ENCODE measurements around the gene RDH12. TPM values are rescaled to one million over a fixed set of nuclear protein-coding genes. Genes with fewer than 3 reads are reported as not detected.

The RDH12 gene
- total RNA-seq, 1 experiment from 2014 or later, result not detected

DNA sequence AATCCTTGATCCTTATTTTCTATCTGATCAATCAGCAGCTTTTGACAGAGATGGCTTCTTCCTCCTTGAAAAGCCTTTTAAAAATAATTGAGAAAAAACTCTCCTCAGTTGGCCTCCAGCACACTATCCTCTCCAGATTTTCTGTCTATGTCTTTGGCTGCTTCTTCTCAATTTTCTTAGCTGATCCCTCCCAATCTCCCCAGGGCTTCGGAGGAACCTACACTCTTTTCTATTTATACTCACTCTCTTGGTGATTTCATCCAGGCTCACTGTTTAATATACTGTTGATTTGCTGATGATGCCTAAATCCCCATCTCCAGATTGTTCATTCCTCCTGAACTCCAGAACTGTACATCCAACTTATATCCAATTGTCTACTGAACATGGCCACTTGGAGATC is 54.8 kb downstream of the RDH12 start:
- ChIA-PET POLR2A (ENCODE audit: low non-redundant PET) (no interaction called here), CTCF (no interaction called here)
- Histone ChIP-seq H3K9me3 (ENCODE audit: low read depth, low read length, poor library complexity, severe bottlenecking) (no peaks in the 10 kb centered on the region), H3K36me3 (ENCODE audit: insufficient read depth, low read length, poor library complexity, severe bottlenecking) (peaks cover 3% of the 10 kb centered on the region), H3K27ac (ENCODE audit: low read depth, low read length, poor library complexity, severe bottlenecking) (no peak overlapping the region), H3K27me3 (replicated peaks; ENCODE audit: insufficient read depth, low read depth, low read length, poor library complexity) (no peaks in the 10 kb centered on the region), H3K4me1 (ENCODE audit: insufficient read depth, low read length, poor library complexity, severe bottlenecking) (no peaks in the 10 kb centered on the region), H3K4me3 (ENCODE audit: low read depth, low read length, poor library complexity, severe bottlenecking) (no peak overlapping the region)
- intact Hi-C loops (cut with micrococcal nuclease; ENCODE audit: unreplicated experiment), result no loop called here
- no peak for DNase-seq (ENCODE audit: low spot score)
- TF ChIP-seq EZH2 (IDR thresholded peaks at IDR 0.05; ENCODE audit: borderline replicate concordance, low read depth, low read length, poor library complexity, severe bottlenecking), result no peak
- TF ChIP-seq, protein P1, sequence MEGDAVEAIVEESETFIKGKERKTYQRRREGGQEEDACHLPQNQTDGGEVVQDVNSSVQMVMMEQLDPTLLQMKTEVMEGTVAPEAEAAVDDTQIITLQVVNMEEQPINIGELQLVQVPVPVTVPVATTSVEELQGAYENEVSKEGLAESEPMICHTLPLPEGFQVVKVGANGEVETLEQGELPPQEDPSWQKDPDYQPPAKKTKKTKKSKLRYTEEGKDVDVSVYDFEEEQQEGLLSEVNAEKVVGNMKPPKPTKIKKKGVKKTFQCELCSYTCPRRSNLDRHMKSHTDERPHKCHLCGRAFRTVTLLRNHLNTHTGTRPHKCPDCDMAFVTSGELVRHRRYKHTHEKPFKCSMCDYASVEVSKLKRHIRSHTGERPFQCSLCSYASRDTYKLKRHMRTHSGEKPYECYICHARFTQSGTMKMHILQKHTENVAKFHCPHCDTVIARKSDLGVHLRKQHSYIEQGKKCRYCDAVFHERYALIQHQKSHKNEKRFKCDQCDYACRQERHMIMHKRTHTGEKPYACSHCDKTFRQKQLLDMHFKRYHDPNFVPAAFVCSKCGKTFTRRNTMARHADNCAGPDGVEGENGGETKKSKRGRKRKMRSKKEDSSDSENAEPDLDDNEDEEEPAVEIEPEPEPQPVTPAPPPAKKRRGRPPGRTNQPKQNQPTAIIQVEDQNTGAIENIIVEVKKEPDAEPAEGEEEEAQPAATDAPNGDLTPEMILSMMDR (conservative IDR thresholded peaks at IDR 0.05; ENCODE audit: low read depth, low read length), result no peak
- BruUV-seq (replicated peaks), result no TSS peak

DNA sequence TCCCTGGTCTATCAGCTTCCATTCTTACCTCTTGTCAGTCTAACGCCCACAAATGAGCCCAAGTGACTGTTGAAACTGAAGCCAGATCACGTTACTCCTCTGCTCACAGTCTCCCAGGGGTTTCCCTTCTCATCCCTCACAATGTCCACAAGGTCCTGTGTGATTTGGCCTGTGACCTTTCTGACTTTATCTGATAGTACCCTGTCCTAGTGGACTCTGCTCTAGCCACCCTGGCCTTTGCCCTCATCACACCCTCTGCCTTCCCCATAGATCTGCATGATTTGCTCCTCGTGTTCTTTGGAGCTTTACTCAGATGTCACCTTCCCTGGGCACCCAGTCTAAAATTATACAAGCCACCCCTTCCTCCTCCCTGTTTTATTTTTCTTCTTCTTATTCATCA is 55.5 kb downstream of the RDH12 start:
- intact Hi-C loops (cut with micrococcal nuclease; ENCODE audit: unreplicated experiment), result no loop called here
- CTCF ChIA-PET, result no interaction called here
- no peak for TF ChIP-seq EZH2 (IDR thresholded peaks at IDR 0.05; ENCODE audit: borderline replicate concordance, low read depth, low read length, poor library complexity, severe bottlenecking)
- TF ChIP-seq, protein P1 (conservative IDR thresholded peaks at IDR 0.05; ENCODE audit: low read depth, low read length), result no peak
- no peak for DNase-seq (ENCODE audit: low spot score)
- no TSS peak for BruUV-seq (replicated peaks)
- H3K4me3 ChIP-seq (ENCODE audit: low read depth, low read length, poor library complexity, severe bottlenecking), result no peak overlapping the region
- POLR2A ChIA-PET (ENCODE audit: low non-redundant PET), result no interaction called here
- peaks cover 3% of the 10 kb centered on the region for H3K36me3 ChIP-seq (ENCODE audit: insufficient read depth, low read length, poor library complexity, severe bottlenecking)
- H3K4me1 ChIP-seq (ENCODE audit: insufficient read depth, low read length, poor library complexity, severe bottlenecking), result no peaks in the 10 kb centered on the region
- no peak overlapping the region for H3K27ac ChIP-seq (ENCODE audit: low read depth, low read length, poor library complexity, severe bottlenecking)
- H3K27me3 ChIP-seq (replicated peaks; ENCODE audit: insufficient read depth, low read depth, low read length, poor library complexity), result no peaks in the 10 kb centered on the region
- no peaks in the 10 kb centered on the region for H3K9me3 ChIP-seq (ENCODE audit: low read depth, low read length, poor library complexity, severe bottlenecking)

DNA sequence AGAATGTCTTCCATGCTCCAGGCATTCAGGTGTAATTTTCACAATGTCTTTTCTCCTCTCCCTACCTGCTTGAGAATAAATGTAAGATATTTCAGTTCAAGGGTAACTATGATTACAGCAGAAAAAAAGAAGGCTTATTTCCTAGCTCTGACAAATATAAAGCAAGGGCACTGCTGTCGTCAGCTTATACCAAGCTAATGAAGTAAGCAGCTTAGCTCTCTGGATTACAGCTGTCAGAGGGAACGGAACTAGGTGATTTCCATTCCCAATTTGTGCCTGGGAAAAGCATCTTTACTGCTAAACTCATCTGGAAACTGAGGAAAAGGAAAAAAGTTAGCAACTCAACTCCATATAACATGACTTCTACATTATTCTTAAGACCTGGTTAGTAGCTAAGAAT is 58.2 kb downstream of the RDH12 start:
- Histone ChIP-seq H3K4me1 (ENCODE audit: insufficient read depth, low read length, poor library complexity, severe bottlenecking) (no peaks in the 10 kb centered on the region), H3K9me3 (ENCODE audit: low read depth, low read length, poor library complexity, severe bottlenecking) (no peaks in the 10 kb centered on the region), H3K27ac (ENCODE audit: low read depth, low read length, poor library complexity, severe bottlenecking) (no peak overlapping the region), H3K27me3 (replicated peaks; ENCODE audit: insufficient read depth, low read depth, low read length, poor library complexity) (no peaks in the 10 kb centered on the region), H3K36me3 (ENCODE audit: insufficient read depth, low read length, poor library complexity, severe bottlenecking) (peaks cover 3% of the 10 kb centered on the region), H3K4me3 (ENCODE audit: low read depth, low read length, poor library complexity, severe bottlenecking) (no peak overlapping the region)
- TF ChIP-seq, protein P1 (conservative IDR thresholded peaks at IDR 0.05; ENCODE audit: low read depth, low read length), result no peak
- no peak for TF ChIP-seq EZH2 (IDR thresholded peaks at IDR 0.05; ENCODE audit: borderline replicate concordance, low read depth, low read length, poor library complexity, severe bottlenecking)
- no peak for DNase-seq (ENCODE audit: low spot score)
- BruUV-seq (replicated peaks), result no TSS peak
- ChIA-PET POLR2A (ENCODE audit: low non-redundant PET) (no interaction called here), CTCF (no interaction called here)
- intact Hi-C loops (cut with micrococcal nuclease; ENCODE audit: unreplicated experiment), result no loop called here

All from A673 (cell line).